B cell (primary cell): ENCODE results near the gene SOCS2. TPM values are rescaled to one million over a fixed set of nuclear protein-coding genes. Genes with fewer than 3 reads are reported as not detected.
"Not testable (repeated sequence)": the region's sequence is repeated elsewhere in the genome, so short reads cannot be mapped to it uniquely, and the experiment has no call there.

ENCODE experiments used
- ATAC-seq: fragments of 200-7000 bp; cut with Tn5 transposase; one replicate; pipeline ENCODE4 v1.10.0; 2021; ENCODE audit warnings: low read depth, mild to moderate bottlenecking, moderate number of reproducible peaks, moderate library complexity
- CTCF ChIA-PET: fragments of 350-600 bp; sonication (Branson Sonifier 250); formaldehyde crosslinking; loops from one replicate; lab custom pipeline; 2021; ENCODE audit warnings: antibody characterized with exemption, inconsistent platforms; lab: Charles Lee
- POLR2A ChIA-PET: fragments of 350-600 bp; sonication (Branson Sonifier 250); formaldehyde crosslinking; loops from one replicate; lab custom pipeline; 2021; ENCODE audit warnings: antibody characterized with exemption; lab: Charles Lee
- DNase-seq: peaks from one replicate; pipeline ENCODE4 v3.0.0; 2013
- H2AFZ ChIP-seq: 2 replicates; pipeline ENCODE4 v1.6.1; 2012; ENCODE audit warnings: mild to moderate bottlenecking, low read depth, low read length; ENCODE audit not compliant: insufficient read depth, poor library complexity, severe bottlenecking
- H3K27ac ChIP-seq, 2 donors: 1 replicate in 1 of 2; 2 replicates in 1 of 2; pipeline ENCODE4 v1.5.1; 2012 to 2013; ENCODE audit warnings: low read length in 2 of 2, mild to moderate bottlenecking in 2 of 2, moderate library complexity in 1 of 2
- H3K27me3 ChIP-seq, 4 experiments: fragments of 200-600 bp in 1 of 4; sonication (generic) in 1 of 4; replicated peaks in 1 of 4; 1 replicate in 2 of 4; 2 replicates in 2 of 4; pipeline versions ENCODE4 v1.6.1 to v1.7.0; 2013 to 2016; ENCODE audit warnings: low read length in 3 of 4, mild to moderate bottlenecking in 2 of 4, mixed read lengths in 1 of 4, moderate library complexity in 1 of 4; ENCODE audit not compliant: insufficient read depth in 4 of 4, control insufficient read depth in 3 of 4; ENCODE audit errors: control extremely low read depth in 1 of 4
- H3K36me3 ChIP-seq, 2 experiments: replicated peaks in 1 of 2; 1 replicate in 1 of 2; 2 replicates in 1 of 2; pipeline versions ENCODE4 v1.6.1 to v1.7.1; 2013; ENCODE audit warnings: low read length in 1 of 2; ENCODE audit not compliant: insufficient read depth in 2 of 2, control insufficient read depth in 1 of 2; ENCODE audit errors: control extremely low read depth in 1 of 2, extremely low read depth in 1 of 2
- H3K4me1 ChIP-seq, 2 donors: fragments of 200-600 bp in 1 of 2; sonication (generic) in 1 of 2; 1 replicate in 1 of 2; 2 replicates in 1 of 2; pipeline versions ENCODE4 v1.5.1 to v1.6.1; 2013 to 2017; ENCODE audit warnings: low read length in 2 of 2; ENCODE audit not compliant: control insufficient read depth in 2 of 2, insufficient read depth in 2 of 2
- H3K4me2 ChIP-seq: replicated peaks from 2 replicates; pipeline ENCODE3; 2012; ENCODE audit warnings: mild to moderate bottlenecking, low read depth, low read length; ENCODE audit not compliant: poor library complexity, severe bottlenecking
- H3K4me3 ChIP-seq, 5 experiments: fragments of 200-600 bp in 1 of 5; sonication (generic) in 1 of 5; 1 replicate in 3 of 5; 2 replicates in 2 of 5; pipeline versions ENCODE4 v1.5.1 to v1.7.0; 2011 to 2016; ENCODE audit warnings: low read length in 4 of 5, mild to moderate bottlenecking in 4 of 5, low read depth in 2 of 5, control low read depth in 1 of 5, moderate library complexity in 1 of 5; ENCODE audit not compliant: insufficient read depth in 1 of 5; ENCODE audit errors: control extremely low read depth in 1 of 5, extremely low read depth in 1 of 5
- H3K79me2 ChIP-seq: fragments of 200-600 bp; sonication (generic); one replicate; pipeline ENCODE4 v1.6.0; 2016; ENCODE audit warnings: low read length; ENCODE audit not compliant: control insufficient read depth, insufficient read depth
- H3K9ac ChIP-seq: fragments of 200-600 bp; sonication (generic); 2 replicates; pipeline ENCODE4 v1.6.1; 2017; ENCODE audit warnings: mild to moderate bottlenecking, low read length, moderate library complexity
- H3K9me3 ChIP-seq, 3 donors: one replicate each; pipeline versions ENCODE4 v1.6.1 to v1.7.1; 2013; ENCODE audit warnings: low read length in 2 of 3; ENCODE audit not compliant: control insufficient read depth in 2 of 3, insufficient read depth in 1 of 3; ENCODE audit errors: control extremely low read depth in 1 of 3
- H4K20me1 ChIP-seq: 2 replicates; pipeline ENCODE4 v1.6.0; 2012; ENCODE audit warnings: mild to moderate bottlenecking, low read length; ENCODE audit not compliant: insufficient read depth, control insufficient read depth, poor library complexity, severe bottlenecking
- H3K27ac Mint-ChIP-seq: one replicate; pipeline ENCODE4 v1.8.0; 2021; ENCODE audit warnings: mixed read lengths
- H3K27me3 Mint-ChIP-seq: one replicate; pipeline ENCODE4 v1.8.0; 2021; ENCODE audit warnings: mixed read lengths
- H3K4me1 Mint-ChIP-seq: one replicate; pipeline ENCODE4 v1.8.0; 2021; ENCODE audit warnings: mixed read lengths
- H3K4me3 Mint-ChIP-seq: one replicate; pipeline ENCODE4 v1.8.0; 2021; ENCODE audit warnings: mixed read lengths
- H3K9me3 Mint-ChIP-seq: one replicate; pipeline ENCODE4 v1.8.0; 2022; ENCODE audit warnings: mixed read lengths; ENCODE audit not compliant: insufficient read depth
- EZH2 ChIP-seq: IDR thresholded peaks from 2 replicates; pipeline ENCODE4 v1.6.1; 2012; ENCODE audit warnings: borderline replicate concordance, low read depth, mild to moderate bottlenecking, moderate library complexity, low read length; ENCODE audit not compliant: insufficient read depth, poor library complexity, severe bottlenecking
- WGBS: methylation state at CpG from one replicate; pipeline ENCODE4 v1.1.5; 2013; ENCODE audit warnings: missing lambda C conversion rate; ENCODE audit not compliant: insufficient coverage; 5-methylcytosine and 5-hydroxymethylcytosine counted together
- intact Hi-C: fragments of 100-400 bp; cut with micrococcal nuclease; formaldehyde crosslinking; loops from one replicate; pipeline ENCODE4 v1.10.0; 2022
- polyA plus RNA-seq: library from polyadenylated mRNA; depleted of rRNA; stranded (reverse); fragments of >200 nt; gene quantifications from 2 replicates; pipeline ENCODE4 v1.2.3, GENCODE V29; 2012
- total RNA-seq, 2 donors: library from RNA; stranded (reverse); fragments of 120-200 nt in 1 of 2; gene quantifications; 1 replicate in 1 of 2; 2 replicates in 1 of 2; pipeline versions ENCODE4 v1.2.3 to v1.2.4, GENCODE V29; 2013 to 2022
- TF ChIP-seq, protein P1 (sequence below): fragments of 200-600 bp; IDR thresholded peaks from one replicate; pipeline ENCODE4 v1.8.0; 2022; ENCODE audit warnings: antibody characterized with exemption, mild to moderate bottlenecking

Gene SOCS2
- total and polyA plus RNA-seq, 2 donors (not counting 1 experiment from before 2014, with no cell fraction given) = 1.3 to 1.6 TPM

DNA sequence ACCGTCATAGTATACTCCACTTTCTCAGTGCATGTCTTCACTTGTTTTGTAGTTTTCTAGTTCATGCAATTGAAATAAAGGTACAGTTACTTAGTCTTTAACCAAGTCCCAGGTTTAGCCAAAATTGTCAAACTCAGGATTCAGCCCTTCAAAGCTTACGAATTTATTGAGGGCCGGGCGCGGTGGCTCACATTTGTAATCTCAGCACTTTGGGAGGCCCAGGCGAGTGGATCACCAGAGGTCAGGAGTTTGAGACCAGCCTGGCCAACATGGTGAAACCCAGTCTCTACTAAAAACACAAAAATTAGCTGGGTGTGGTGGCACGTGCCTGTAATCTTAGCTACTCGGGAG, 52.8 kb downstream of the SOCS2 start:
- H3K79me2 ChIP-seq, H3K4me2 ChIP-seq, H3K4me3 Mint-ChIP-seq, H3K36me3 ChIP-seq, H3K4me1 ChIP-seq, H3K4me1 Mint-ChIP-seq, ATAC-seq, H3K27ac Mint-ChIP-seq, H3K9me3 ChIP-seq, H3K27ac ChIP-seq, H3K9ac ChIP-seq, H3K4me3 ChIP-seq, H3K27me3 Mint-ChIP-seq, intact Hi-C loops, H3K9me3 Mint-ChIP-seq, H3K27me3 ChIP-seq, H2AFZ ChIP-seq, H4K20me1 ChIP-seq, POLR2A ChIA-PET, DNase-seq: not testable (repeated sequence)
- CTCF ChIA-PET = interaction anchor here (1.0 kb wide), 1 partner anchor 123 kb away, joined by 4 read pairs; no protein-coding TSS in a partner anchor
- 76% methylated on average over 5 of the region's 8 CpGs for WGBS

DNA sequence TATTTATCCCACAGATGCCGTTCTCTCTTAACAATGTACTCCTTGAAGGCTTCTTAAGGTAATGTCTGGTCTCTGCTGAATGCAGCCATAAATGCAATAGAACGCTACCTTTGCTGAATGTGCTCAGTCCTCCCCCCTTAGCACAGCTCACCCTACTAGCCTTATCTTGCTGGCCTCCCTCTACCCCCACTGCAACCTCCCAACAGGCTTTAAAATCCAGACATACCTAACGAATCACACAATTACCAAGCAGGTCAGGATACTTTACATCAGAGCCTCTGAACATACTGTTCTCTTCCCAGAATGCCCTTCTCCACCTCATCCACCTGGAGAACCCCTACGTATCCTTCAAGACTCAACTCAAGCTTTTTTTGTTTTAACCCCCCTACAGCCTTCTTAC, 53.7 kb downstream of the SOCS2 start:
- ChIA-PET CTCF (no interaction called here), POLR2A (no interaction called here)
- ATAC-seq (no peak), DNase-seq (no peak)
- Mint-ChIP-seq H3K27me3 (no peaks in the 10 kb centered on the region), H3K4me3 (no peak overlapping the region), H3K4me1 (peaks cover 3% of the 10 kb centered on the region), H3K27ac (no peak overlapping the region), H3K9me3 (no peaks in the 10 kb centered on the region)
- Histone ChIP-seq H3K27ac (no peak overlapping the region), H4K20me1 (no peaks in the 10 kb centered on the region), H3K36me3 (no peaks in the 10 kb centered on the region), H3K4me3 (no peak overlapping the region), H3K9me3 (peaks cover 0 to 4% (median 0%) of the 10 kb centered on the region in 3 donors), H3K9ac (no peak overlapping the region), H3K4me1 (no peaks in the 10 kb centered on the region), H2AFZ (no peak overlapping the region), H3K79me2 (no peaks in the 10 kb centered on the region), H3K4me2 (no peak overlapping the region), H3K27me3 (no peaks in the 10 kb centered on the region)
- TF ChIP-seq EZH2 = no peak
- TF ChIP-seq, protein P1, sequence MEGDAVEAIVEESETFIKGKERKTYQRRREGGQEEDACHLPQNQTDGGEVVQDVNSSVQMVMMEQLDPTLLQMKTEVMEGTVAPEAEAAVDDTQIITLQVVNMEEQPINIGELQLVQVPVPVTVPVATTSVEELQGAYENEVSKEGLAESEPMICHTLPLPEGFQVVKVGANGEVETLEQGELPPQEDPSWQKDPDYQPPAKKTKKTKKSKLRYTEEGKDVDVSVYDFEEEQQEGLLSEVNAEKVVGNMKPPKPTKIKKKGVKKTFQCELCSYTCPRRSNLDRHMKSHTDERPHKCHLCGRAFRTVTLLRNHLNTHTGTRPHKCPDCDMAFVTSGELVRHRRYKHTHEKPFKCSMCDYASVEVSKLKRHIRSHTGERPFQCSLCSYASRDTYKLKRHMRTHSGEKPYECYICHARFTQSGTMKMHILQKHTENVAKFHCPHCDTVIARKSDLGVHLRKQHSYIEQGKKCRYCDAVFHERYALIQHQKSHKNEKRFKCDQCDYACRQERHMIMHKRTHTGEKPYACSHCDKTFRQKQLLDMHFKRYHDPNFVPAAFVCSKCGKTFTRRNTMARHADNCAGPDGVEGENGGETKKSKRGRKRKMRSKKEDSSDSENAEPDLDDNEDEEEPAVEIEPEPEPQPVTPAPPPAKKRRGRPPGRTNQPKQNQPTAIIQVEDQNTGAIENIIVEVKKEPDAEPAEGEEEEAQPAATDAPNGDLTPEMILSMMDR = no peak
- 95% methylated on average over 3 of the region's 4 CpGs for WGBS
- intact Hi-C loops = no loop called here

Other genes starting within 250 kb of the SOCS2 start
- gene NUDT4, start 194.8 kb upstream of the SOCS2 start, total RNA-seq = 51.7 and 56.8 TPM in 2 replicates
- 18.3 and 21.6 TPM in 2 replicates for gene NUDT4, start 194.8 kb upstream of the SOCS2 start, polyA plus RNA-seq
- gene UBE2N, start 130.7 kb upstream of the SOCS2 start, total RNA-seq = 81.7 and 83.8 TPM in 2 replicates
- gene UBE2N, start 130.7 kb upstream of the SOCS2 start, polyA plus RNA-seq = 56.3 and 57.5 TPM in 2 replicates
- 41.9 and 45.2 TPM in 2 replicates for gene MRPL42, start 105.2 kb upstream of the SOCS2 start, total RNA-seq
- 30.4 and 31.5 TPM in 2 replicates for gene MRPL42, start 105.2 kb upstream of the SOCS2 start, polyA plus RNA-seq
- 15.1 and 15.6 TPM in 2 replicates for gene CRADD, start 104.7 kb downstream of the SOCS2 start, total RNA-seq
- 4.0 and 5.8 TPM in 2 replicates for gene CRADD, start 104.7 kb downstream of the SOCS2 start, polyA plus RNA-seq